Small intestine (tissue), 7 donors: ENCODE data around the gene ACSL4. TPM values are rescaled to one million over a fixed set of nuclear protein-coding genes. Genes with fewer than 3 reads are reported as not detected.
"Not testable (repeated sequence)": the region's sequence is repeated elsewhere in the genome, so short reads cannot be mapped to it uniquely, and the experiment has no call there.

Experiments
- DNase-seq, 2 donors: peaks; one replicate each; pipeline versions ENCODE4 v3.0.0 to v3.0.0-alpha.2; 2013
- FAIRE-seq: peaks from 2 replicates; lab custom pipeline; 2012; peaks lifted over from hg19 to GRCh38; lab: Jason Lieb, UNC
- H3K27ac ChIP-seq, 3 donors: one replicate each; pipeline ENCODE4 v1.5.1; 2013; ENCODE audit warnings: low read length in 2 of 3, mild to moderate bottlenecking in 2 of 3, control low read depth in 1 of 3, inconsistent platforms in 1 of 3, low read depth in 1 of 3, moderate library complexity in 1 of 3
- H3K27me3 ChIP-seq, 3 donors: one replicate each; pipeline ENCODE4 v1.6.1; 2013; ENCODE audit warnings: low read length in 3 of 3, inconsistent platforms in 1 of 3; ENCODE audit not compliant: control insufficient read depth in 3 of 3, insufficient read depth in 3 of 3
- H3K36me3 ChIP-seq, 3 donors: one replicate each; pipeline ENCODE4 v1.6.1; 2013; ENCODE audit warnings: low read length in 3 of 3, inconsistent platforms in 1 of 3, low read depth in 1 of 3, mild to moderate bottlenecking in 1 of 3, moderate library complexity in 1 of 3; ENCODE audit not compliant: control insufficient read depth in 3 of 3, insufficient read depth in 2 of 3
- H3K4me1 ChIP-seq, 3 donors: one replicate each; pipeline ENCODE4 v1.6.1; 2013; ENCODE audit warnings: low read length in 2 of 3, inconsistent platforms in 1 of 3, low read depth in 1 of 3, mild to moderate bottlenecking in 1 of 3, moderate library complexity in 1 of 3; ENCODE audit not compliant: control insufficient read depth in 3 of 3, insufficient read depth in 2 of 3
- H3K4me3 ChIP-seq, 3 donors: one replicate each; pipeline ENCODE4 v1.5.1; 2013; ENCODE audit warnings: low read length in 3 of 3, control low read depth in 1 of 3, inconsistent platforms in 1 of 3, low read depth in 1 of 3, mild to moderate bottlenecking in 1 of 3, moderate library complexity in 1 of 3
- H3K9me3 ChIP-seq, 2 donors: one replicate each; pipeline ENCODE4 v1.6.1; 2013; ENCODE audit warnings: low read depth in 1 of 2, low read length in 1 of 2; ENCODE audit not compliant: control insufficient read depth in 2 of 2, insufficient read depth in 1 of 2
- WGBS, 3 donors: extraction: QIAGEN DNeasy Blood & Tissue Kit; methylation state at CpG; one replicate each; pipeline ENCODE4 v1.1.7; 2013; 5-methylcytosine and 5-hydroxymethylcytosine counted together
- polyA plus RNA-seq, 4 donors: library from polyadenylated mRNA; stranded (reverse) in 3 of 4; unstranded in 1 of 4; fragments of 200-250 nt in 3 of 4; fragments of 120-200 nt in 1 of 4; gene quantifications; one replicate each; pipeline versions ENCODE4 v1.2.1 to v1.2.3, GENCODE V29; 2013
- donor health status: healthy with polysubstance abuse.
- donor health status: control.
- donor health status: control.
- donor health status: Bipolar disorder and iron deficiency.
- donor health status: healthy.

The ACSL4 gene
- polyA plus RNA-seq, 4 donors = 6.2 to 19.2 (median 7.7) TPM

GRCh38 chrX:109681475-109682081 lies 51.5 kb downstream of the ACSL4 start:
- Histone ChIP-seq H3K4me3 (no peak overlapping the region), H3K27me3 (no peaks in the 10 kb centered on the region), H3K36me3 (peaks cover 0 to 2% (median 0%) of the 10 kb centered on the region in 3 donors), H3K9me3 (no peaks in the 10 kb centered on the region), H3K4me1 (no peaks in the 10 kb centered on the region), H3K27ac (no peak overlapping the region)
- WGBS, 3 donors = 59 to 86% (median 73%) methylated on average over 2 of the region's 2 CpGs
- DNase-seq (no peak), FAIRE-seq (no peak)

- Histone ChIP-seq H3K4me1 (no peaks in the 10 kb centered on the region), H3K27ac (no peak overlapping the region), H3K9me3 (no peaks in the 10 kb centered on the region), H3K4me3 (no peak overlapping the region), H3K27me3 (no peaks in the 10 kb centered on the region), H3K36me3 (peaks cover 0 to 2% (median 0%) of the 10 kb centered on the region in 3 donors)
- FAIRE-seq (no peak), DNase-seq (peak in 1 of 2 donors; percentile 1)
Measured at GRCh38 chrX:109679820-109680219, 53.2 kb downstream of the ACSL4 start.

GRCh38 chrX:109672239-109672638 lies 60.8 kb downstream of the ACSL4 start:
- FAIRE-seq (no peak), DNase-seq (no peak)
- H3K27ac ChIP-seq = no peak overlapping the region
- H3K4me3 ChIP-seq = no peak overlapping the region
- no peaks in the 10 kb centered on the region for H3K27me3 ChIP-seq
- no peaks in the 10 kb centered on the region for H3K9me3 ChIP-seq
- no peaks in the 10 kb centered on the region for H3K4me1 ChIP-seq
- no peaks in the 10 kb centered on the region for H3K36me3 ChIP-seq

- not testable (repeated sequence) for H3K9me3 ChIP-seq, H3K4me3 ChIP-seq, DNase-seq, FAIRE-seq, H3K36me3 ChIP-seq, H3K4me1 ChIP-seq, H3K27me3 ChIP-seq, H3K27ac ChIP-seq
- 98 to 99% (median 99%) methylated on average over 15 to 29 of the region's 29 CpGs for WGBS, 3 donors
Measured at GRCh38 chrX:109671170-109671569, 61.9 kb downstream of the ACSL4 start.

GRCh38 chrX:109667986-109668385 lies 65.1 kb downstream of the ACSL4 start:
- H3K4me3 ChIP-seq = no peak overlapping the region
- no peaks in the 10 kb centered on the region for H3K27me3 ChIP-seq
- FAIRE-seq = no peak
- H3K36me3 ChIP-seq = peaks cover 0 to 3% (median 0%) of the 10 kb centered on the region in 3 donors
- 92 to 93% (median 92%) methylated on average over 5 of the region's 5 CpGs for WGBS, 3 donors
- no peak overlapping the region for H3K27ac ChIP-seq
- no peaks in the 10 kb centered on the region for H3K4me1 ChIP-seq
- DNase-seq = no peak
- no peaks in the 10 kb centered on the region for H3K9me3 ChIP-seq

- Histone ChIP-seq H3K27ac (no peak overlapping the region), H3K4me1 (no peaks in the 10 kb centered on the region), H3K27me3 (no peaks in the 10 kb centered on the region), H3K4me3 (no peak overlapping the region), H3K36me3 (peaks cover under 1 to 3% (median 2%) of the 10 kb centered on the region in 3 donors), H3K9me3 (no peaks in the 10 kb centered on the region)
- FAIRE-seq (no peak), DNase-seq (no peak)
- WGBS, 3 donors = 81 to 95% (median 95%) methylated on average over 2 of the region's 2 CpGs
Measured at GRCh38 chrX:109660435-109661143, 72.5 kb downstream of the ACSL4 start.

GRCh38 chrX:109658391-109658790 lies 74.7 kb downstream of the ACSL4 start:
- no peak for FAIRE-seq
- DNase-seq = no peak
- 95 to 100% (median 100%) methylated on average over 1 of the region's 1 CpG for WGBS, 3 donors
- no peaks in the 10 kb centered on the region for H3K4me1 ChIP-seq
- peaks cover 2 to 5% (median 2%) of the 10 kb centered on the region in 3 donors for H3K36me3 ChIP-seq
- H3K27ac ChIP-seq = no peak overlapping the region
- H3K27me3 ChIP-seq = no peaks in the 10 kb centered on the region
- H3K4me3 ChIP-seq = no peak overlapping the region
- H3K9me3 ChIP-seq = no peaks in the 10 kb centered on the region

GRCh38 chrX:109657364-109657763 lies 75.7 kb downstream of the ACSL4 start:
- not testable (repeated sequence) for DNase-seq, H3K27me3 ChIP-seq, H3K4me3 ChIP-seq, H3K36me3 ChIP-seq, H3K27ac ChIP-seq, H3K4me1 ChIP-seq, H3K9me3 ChIP-seq, FAIRE-seq
- WGBS, 3 donors = 73 to 94% (median 92%) methylated on average over 1 to 2 of the region's 4 CpGs
